GM19438 (cell line): ENCODE measurements around the gene THRB.
"Not testable (repeated sequence)": the region's sequence is repeated elsewhere in the genome, so short reads cannot be mapped to it uniquely, and the experiment has no call there.

Experiments used
- ATAC-seq: cut with Tn5 transposase; IDR thresholded peaks from one replicate; pipeline ENCODE4 v1.9.1; 2021; ENCODE audit warnings: low read depth; ENCODE audit not compliant: unreplicated experiment

Gene THRB

DNA sequence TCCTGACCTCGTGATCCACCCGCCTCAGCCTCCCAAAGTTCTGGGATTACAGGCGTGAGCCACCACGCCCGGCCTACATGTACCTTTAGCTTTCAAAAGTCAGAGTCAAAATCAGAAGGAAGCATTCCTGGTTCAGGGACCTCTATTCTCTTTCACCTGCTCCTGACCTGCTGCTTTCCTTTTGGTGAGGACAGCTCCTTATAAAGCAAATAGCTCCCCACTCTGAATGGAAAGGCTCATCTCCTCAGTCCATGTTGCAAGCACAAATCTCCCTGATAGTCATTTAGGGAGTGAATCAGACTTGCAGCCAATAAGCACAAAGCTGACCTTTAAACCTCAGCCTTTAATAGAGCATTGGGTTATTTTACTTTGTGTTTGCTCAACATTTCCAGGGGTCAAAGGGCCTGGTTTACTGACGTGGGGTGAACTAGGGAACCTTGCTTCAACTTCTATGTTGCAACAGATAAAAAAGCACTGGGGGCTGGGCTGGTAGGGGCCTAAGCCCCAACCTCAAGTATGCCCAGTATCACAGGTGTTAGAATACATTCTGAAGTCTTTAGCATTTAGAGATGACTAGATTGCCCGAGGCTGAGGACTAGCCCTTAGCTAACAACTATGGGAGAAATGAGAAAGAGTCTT lies 43.1 kb downstream of the THRB start:
- ATAC-seq = no peak

DNA sequence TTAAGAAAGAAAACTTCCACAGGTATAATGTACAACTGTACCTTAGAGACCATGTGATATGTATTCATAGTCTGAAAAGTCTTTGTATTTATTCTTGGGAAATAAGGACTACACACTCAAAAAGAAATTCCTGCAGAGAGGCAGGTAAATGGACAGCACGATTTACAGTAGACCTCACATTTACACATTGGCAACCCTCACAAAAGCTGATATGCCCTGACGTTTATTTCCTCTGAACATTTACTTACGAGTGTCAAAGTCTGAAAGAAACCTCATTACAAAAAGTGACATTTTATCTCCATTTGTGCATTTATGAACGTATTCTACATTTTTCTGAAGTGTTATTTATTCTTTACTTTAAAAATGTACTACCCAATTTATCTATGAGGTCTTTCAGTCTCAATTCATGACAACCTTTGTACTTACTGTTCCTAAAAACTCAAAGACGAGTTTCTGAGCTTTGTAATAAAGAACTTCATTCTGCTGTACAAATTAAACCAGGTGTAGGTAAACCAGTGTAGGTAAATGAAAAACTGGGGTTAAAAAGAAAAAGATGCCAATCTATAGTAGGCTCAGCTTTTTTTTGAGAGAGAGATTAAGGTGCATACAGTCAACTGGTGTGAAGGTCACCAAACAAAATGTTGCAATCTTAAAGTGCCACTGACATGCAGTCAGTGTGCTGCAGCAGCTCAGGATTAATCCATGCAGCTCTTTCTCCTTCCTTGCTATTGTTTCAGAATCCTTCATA lies 44.3 kb downstream of the THRB start:
- no peak for ATAC-seq

DNA sequence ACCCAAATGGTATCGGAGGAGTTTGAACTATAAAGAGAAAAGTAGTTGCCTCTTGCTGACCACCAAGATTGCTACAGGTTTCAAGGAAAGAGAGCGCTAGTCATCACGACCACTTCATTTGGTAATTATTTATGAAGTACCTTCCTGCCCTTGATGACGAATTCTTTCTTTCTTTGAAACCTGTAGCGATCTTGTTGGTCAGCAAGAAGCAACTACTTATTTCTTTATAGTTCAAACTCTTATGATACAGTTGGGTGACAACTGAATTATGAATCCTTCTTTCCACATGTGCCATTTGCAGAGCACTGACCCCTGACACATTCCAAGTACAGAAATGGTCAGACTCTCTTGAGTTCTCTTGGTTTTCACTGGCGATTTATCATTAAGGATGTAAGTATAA lies 46.8 kb downstream of the THRB start:
- ATAC-seq = no peak

DNA sequence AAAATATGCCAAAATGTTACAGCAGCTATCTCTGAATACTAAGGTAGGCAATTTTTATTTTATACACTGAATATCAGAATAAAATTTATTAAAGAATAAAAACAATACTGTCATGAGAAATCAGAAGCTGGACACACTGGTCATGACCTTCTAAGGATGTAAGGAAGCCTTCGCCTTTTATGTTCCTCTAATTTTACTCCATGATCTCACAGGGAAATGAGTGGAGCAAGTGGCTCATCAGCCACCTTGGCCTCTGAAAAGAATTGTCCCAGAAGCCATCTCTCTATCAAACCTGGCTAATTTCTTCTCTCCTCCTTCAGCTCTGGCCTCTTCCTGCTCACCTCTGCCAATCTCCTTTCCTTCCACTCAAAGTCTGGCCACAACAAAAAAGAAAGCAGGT lies 48.6 kb downstream of the THRB start:
- no peak for ATAC-seq

- no peak for ATAC-seq
Observed at GRCh38 chr3:24443476-24443875, 51.2 kb downstream of the THRB start.

GRCh38 chr3:24440760-24441464 lies 53.7 kb downstream of the THRB start:
- no peak for ATAC-seq

DNA sequence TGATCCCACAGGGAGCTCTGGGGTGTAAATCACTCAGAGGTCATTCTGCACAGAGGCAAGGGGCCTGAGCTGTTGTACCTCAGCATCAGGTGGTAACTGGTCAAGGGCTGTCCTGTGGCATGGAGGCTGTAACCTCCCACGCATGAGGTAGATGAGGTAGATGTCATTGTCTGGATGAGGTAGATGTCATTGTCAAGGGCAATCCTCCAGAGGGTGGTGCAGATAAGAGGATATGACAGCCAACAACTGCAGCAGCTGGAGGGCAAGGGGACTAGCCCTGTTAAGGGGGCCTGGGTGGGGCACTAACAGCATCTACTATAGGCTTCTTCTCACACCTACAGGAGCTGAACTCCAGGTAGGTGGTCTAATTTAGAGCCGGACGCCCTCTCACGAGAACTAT lies 55.6 kb downstream of the THRB start:
- no peak for ATAC-seq

DNA sequence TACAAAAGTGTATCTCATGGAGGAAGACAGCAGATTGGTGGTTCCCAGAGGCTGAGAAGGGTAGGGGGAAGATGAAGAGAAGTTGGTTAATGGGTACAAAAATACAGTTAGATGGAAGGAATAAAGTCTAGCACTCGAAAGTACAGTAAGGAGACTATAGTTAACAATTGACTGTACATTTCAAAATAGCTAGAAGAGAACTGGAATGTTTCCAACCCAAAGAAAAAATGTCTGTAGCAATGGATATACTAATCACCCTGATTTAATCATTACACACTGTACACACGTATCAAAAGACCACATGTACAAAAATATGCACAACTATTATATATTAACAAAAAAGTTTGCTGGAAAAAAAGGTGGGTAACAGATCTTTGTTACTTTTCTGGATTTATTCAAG lies 57.3 kb downstream of the THRB start:
- no peak for ATAC-seq

- ATAC-seq = no peak
Observed at GRCh38 chr3:24435584-24435983, 59.1 kb downstream of the THRB start.

- ATAC-seq = no peak
Observed at GRCh38 chr3:24434651-24435050, 60.0 kb downstream of the THRB start.

DNA sequence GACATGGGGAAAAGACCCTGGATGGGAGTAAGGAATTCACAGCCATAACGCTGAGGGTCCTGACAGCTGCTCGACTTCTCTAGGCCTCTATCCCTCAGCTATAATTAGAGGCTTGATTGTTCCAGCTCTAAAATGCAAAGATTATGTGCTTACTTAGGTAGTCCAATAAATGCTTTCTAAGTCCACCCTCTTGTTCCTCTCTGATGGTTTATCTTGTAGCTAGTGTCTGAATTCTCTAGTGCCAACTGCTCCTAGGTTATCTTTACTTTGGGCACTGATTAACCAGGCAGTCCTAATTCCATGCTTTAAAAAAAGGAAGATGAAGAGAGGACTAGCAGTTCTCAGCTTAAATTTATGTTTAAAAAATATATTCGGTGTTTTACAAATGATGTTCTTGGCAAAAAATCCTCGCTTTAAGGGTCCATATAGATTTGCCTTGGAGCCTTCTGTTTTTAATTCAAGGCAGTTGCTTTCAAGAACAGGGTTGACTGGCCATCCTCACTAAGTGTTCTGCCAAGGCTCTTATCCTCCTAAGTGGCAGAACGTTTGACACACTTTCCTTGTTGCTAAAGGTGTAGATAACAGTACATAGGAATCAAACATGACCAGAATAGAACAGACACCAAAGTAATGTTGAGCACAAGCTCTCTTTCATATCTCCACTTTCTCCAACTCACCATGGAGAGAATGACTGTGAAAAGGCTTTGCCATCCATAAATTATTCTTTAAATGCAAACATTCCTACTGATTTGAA lies 60.6 kb downstream of the THRB start:
- ATAC-seq = no peak

DNA sequence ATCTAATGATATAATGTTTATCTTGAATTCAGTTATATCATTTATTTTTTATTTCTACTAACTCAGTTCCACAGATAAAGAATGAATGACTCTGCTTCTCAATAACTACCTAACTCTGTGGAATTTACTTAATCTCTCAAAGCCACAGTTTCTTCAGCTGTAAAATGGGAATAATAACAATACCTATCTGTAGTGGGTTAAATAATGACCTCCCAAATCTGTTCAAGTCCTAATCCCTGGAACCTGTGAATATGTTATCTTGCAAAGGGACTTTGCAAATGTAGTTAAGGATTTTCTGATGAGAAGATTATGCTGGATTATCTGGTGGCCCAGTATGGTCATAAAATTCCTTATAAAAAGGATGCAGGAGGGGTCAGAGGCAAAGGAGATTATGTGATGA lies 61.7 kb downstream of the THRB start:
- no peak for ATAC-seq

- ATAC-seq = no peak
Observed at GRCh38 chr3:24428481-24428880, 66.2 kb downstream of the THRB start.

- no peak for ATAC-seq
Observed at GRCh38 chr3:24426896-24427295, 67.8 kb downstream of the THRB start.

GRCh38 chr3:24420829-24421228 lies 73.8 kb downstream of the THRB start:
- ATAC-seq = not testable (repeated sequence)

GRCh38 chr3:24420224-24420623 lies 74.4 kb downstream of the THRB start:
- ATAC-seq = no peak

DNA sequence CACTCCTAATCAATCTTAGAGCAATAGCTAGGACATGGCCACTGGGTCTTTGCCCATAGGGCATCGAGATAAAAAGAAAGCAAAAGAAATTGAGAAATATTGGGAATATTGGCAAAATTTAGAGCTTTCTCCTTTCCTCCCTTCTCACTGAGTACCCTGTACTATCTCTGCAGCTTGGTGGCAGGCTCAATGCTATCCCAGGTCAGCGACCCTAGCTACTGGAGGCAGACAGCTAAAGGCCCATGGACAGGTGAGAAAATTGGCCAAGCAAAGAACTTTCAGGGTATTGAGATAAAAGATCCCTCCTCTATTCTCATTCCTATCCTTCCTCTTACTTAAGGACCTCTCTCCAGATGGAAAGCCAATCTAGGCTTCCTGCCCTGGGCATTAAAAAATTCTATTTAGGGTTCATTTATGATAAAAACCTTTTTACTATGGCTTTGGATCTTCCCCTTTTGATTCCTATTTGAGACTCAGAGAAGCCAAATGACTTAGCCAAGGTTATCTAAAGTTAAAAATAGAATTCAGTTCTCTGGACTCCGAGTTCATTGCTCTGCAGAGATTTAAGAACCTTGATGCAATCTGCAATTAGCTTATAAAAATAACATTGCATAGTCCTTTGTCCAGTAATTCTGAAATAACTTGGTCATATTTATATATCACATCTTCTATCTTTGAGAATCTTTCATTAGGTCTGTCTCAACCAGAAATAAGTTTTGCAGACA lies 75.4 kb downstream of the THRB start:
- no peak for ATAC-seq

- no peak for ATAC-seq
Observed at GRCh38 chr3:24417730-24418129, 76.9 kb downstream of the THRB start.

DNA sequence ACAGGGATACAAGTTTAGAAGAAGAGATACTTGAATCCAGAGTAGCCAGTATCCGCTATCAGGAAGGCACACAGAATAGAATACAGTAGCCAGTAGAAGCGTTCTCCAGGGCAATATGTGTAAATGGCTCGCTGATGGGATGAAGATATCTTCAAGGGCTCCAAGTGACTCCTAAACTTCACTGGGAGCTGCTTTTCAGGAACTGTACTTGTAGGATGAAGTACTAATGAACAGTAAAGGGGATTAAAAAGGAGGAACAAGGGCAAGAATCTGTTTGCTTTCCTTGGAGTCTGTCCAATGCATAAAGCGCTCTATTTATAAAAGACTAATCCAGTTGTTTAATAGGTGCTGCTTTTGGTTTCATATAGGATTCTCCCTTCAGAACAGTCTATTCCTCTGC lies 78.4 kb downstream of the THRB start:
- no peak for ATAC-seq

GRCh38 chr3:24415824-24416223 lies 78.8 kb downstream of the THRB start:
- no peak for ATAC-seq
